ENCODE results near the gene MAPK11. TPM values are rescaled to one million over a fixed set of nuclear protein-coding genes. Genes with fewer than 3 reads are reported as not detected.

Gene MAPK11
- total and polyA plus RNA-seq, 9 donors, result 0.92 to 31.6 (median 12.0) TPM

- WGBS, 3 donors, result 88 to 93% (median 89%) methylated on average over 16 of the region's 16 CpGs
- Histone ChIP-seq H3K36me3 (no peaks in the 10 kb centered on the region), H3K4me1 (ENCODE audit: insufficient read depth) (peaks cover 4% of the 10 kb centered on the region), H3K9me3 (no peaks in the 10 kb centered on the region), H3K27me3 (no peaks in the 10 kb centered on the region), H3K27ac (no peak overlapping the region), H3K4me3 (no peak overlapping the region)
- TF ChIP-seq CTCF (IDR thresholded peaks at IDR 0.05), result no peak
- TF ChIP-seq POLR2A (IDR thresholded peaks at IDR 0.05), result no peak
- no peak for TF ChIP-seq EP300 (IDR thresholded peaks at IDR 0.05)
- intact Hi-C loops (cut with DNase I), result no loop called here
- no peak for DNase-seq
These were observed 46.1 kb downstream of the MAPK11 start for GRCh38 chr22:50224071-50224470.

DNA sequence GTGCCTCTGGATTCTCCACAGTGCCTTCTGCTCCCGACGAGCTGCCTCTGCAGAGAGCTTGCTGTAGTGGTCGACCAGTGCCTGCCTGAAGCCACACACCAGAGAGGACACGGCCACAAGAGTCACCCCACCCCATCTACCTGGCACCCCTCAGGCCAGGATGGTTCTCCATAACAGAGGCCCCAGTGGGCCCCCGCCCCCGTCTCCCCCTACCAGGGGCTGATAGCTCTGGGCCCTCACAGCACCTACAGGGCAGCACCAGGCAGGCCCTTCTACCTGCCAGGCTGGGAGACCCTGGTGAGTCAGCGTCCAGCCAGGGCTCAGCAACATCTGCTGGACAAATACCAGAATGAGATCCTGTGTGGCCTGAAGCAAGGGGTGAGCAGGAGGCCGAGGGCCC, 47.7 kb downstream of the MAPK11 start:
- TF ChIP-seq POLR2A (IDR thresholded peaks at IDR 0.05) (no peak), EP300 (IDR thresholded peaks at IDR 0.05) (no peak), CTCF (IDR thresholded peaks at IDR 0.05) (no peak)
- WGBS, 3 donors, result 77 to 89% (median 80%) methylated on average over 7 to 8 of the region's 8 CpGs
- no peak overlapping the region for H3K4me3 ChIP-seq
- H3K27me3 ChIP-seq, result no peaks in the 10 kb centered on the region
- peaks cover 4% of the 10 kb centered on the region for H3K4me1 ChIP-seq (ENCODE audit: insufficient read depth)
- H3K27ac ChIP-seq, result no peak overlapping the region
- DNase-seq, result no peak
- no peaks in the 10 kb centered on the region for H3K9me3 ChIP-seq
- intact Hi-C loops (cut with DNase I), result no loop called here
- H3K36me3 ChIP-seq, result no peaks in the 10 kb centered on the region

DNA sequence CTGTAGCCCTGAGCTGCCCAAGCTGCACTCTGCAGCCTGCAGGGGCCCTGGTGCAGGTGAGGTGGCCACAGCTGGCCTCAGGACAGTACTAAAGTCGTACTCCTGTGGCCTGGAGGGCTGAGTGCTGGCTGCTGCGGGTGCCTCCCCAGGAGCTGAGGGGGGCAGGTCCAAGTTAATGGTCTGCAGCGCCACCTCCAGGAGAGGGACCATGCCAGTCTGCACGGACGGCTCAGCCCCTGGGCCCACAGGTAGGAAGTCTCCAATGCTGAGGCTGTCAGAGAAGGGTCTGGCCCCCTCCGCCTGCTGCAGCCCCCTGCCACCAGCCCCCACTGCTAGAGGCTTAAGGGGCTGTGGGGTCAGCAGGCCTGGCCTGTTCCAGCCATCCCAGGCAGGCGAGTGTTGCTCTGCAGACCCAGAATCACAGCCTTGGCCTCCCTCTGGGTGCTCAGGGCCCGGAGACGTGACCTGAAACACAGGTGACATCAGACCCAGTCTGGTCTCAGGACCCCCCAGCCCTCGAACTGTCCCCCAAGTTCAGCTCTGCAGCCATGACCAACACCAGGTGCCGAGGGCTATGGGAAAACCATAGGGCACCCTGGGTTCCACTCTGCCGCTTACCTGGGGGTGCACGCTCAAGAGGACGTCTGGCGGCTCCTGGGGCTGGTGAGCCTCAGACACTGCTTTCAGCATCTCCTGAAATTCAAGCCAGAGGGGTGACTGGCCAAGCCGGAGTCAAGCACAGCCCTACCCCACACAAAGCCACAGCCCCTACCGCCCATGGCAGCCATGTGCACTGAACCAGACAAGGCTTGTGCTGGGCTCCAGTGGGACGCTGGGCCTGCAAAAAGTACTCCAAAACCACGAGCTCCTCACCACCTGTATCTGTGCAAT, 48.5 kb downstream of the MAPK11 start:
- Histone ChIP-seq H3K27me3 (no peaks in the 10 kb centered on the region), H3K4me1 (ENCODE audit: insufficient read depth) (peaks cover 4% of the 10 kb centered on the region), H3K27ac (no peak overlapping the region), H3K4me3 (no peak overlapping the region), H3K9me3 (no peaks in the 10 kb centered on the region), H3K36me3 (no peaks in the 10 kb centered on the region)
- 82 to 90% (median 88%) methylated on average over 15 to 19 of the region's 19 CpGs for WGBS, 3 donors
- TF ChIP-seq CTCF (IDR thresholded peaks at IDR 0.05), result no peak
- no peak for TF ChIP-seq EP300 (IDR thresholded peaks at IDR 0.05)
- no peak for TF ChIP-seq POLR2A (IDR thresholded peaks at IDR 0.05)
- no peak for DNase-seq
- intact Hi-C loops (cut with DNase I), result no loop called here

DNA sequence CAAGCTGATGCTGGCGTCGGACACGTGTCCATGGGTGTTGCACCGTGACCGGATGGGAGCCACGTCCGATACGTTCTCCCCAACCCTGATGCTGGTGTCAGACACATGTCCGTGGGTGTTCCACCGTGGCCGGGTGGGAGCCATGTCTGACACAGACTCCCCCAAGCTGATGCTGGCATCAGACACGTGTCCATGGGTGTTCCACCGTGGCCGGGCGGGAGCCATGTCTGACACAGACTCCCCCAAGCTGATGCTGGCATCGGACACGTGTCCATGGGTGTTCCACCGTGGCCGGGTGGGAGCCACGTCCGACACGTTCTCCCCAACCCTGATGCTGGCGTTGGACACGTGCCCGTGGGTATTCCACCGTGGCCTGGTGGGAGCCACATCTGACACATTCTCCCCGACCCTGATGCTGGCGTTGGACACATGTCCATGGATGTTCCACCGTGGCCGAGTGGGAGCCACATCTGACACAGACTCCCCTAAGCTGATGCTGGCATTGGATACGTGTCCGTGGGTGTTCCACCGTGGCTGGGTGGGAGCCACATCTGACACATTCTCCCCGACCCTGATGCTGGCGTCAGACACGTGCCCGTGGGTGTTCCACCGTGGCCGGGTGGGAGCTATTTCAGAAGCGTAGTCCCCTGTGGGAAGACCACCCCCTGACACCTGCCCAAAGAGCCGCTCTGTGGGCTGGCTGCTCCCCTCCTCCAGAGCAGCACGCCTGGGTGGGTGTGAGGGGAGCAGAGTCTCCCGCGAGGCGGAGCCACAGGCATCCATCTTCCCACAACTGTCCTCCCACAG, 49.4 kb downstream of the MAPK11 start:
- no peaks in the 10 kb centered on the region for H3K9me3 ChIP-seq
- peak in 1 of 5 donors; percentile 33 for DNase-seq
- intact Hi-C loops (cut with DNase I), result no loop called here
- no peaks in the 10 kb centered on the region for H3K27me3 ChIP-seq
- no peak for TF ChIP-seq CTCF (IDR thresholded peaks at IDR 0.05)
- TF ChIP-seq EP300 (IDR thresholded peaks at IDR 0.05), result no peak
- no peak for TF ChIP-seq POLR2A (IDR thresholded peaks at IDR 0.05)
- 87 to 90% (median 87%) methylated on average over 45 of the region's 45 CpGs for WGBS, 3 donors
- H3K4me1 ChIP-seq (ENCODE audit: insufficient read depth), result peaks cover 4% of the 10 kb centered on the region
- H3K27ac ChIP-seq, result no peak overlapping the region
- H3K36me3 ChIP-seq, result no peaks in the 10 kb centered on the region
- no peak overlapping the region for H3K4me3 ChIP-seq

Measured in ovary (tissue), 9 donors.